ENCODE data around the gene APBB1IP.
"Not testable (repeated sequence)": the region's sequence is repeated elsewhere in the genome, so short reads cannot be mapped to it uniquely, and the experiment has no call there.

APBB1IP gene

DNA sequence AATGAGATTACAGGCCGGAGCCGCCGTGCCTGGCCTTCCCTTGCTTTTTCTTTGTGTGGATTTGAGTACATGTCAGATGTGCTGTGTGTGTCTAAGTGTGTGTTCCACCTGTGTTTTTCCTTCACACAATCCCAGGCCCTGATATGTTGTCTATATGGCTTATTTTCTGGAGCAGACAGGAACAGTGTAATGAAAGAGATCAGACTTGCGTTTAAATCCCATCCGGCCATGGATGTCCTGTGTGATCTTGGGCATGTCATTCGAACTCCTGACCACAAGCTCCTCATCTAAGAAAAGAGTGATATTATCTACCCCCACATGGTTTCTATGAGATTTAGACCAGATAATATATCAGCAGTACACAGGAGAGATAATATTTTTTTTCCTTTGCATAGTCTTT, 37.2 kb downstream of the APBB1IP start:
- no peak for DNase-seq (ENCODE audit: extremely low read depth in 1 of 2, low read depth in 1 of 2)

DNA sequence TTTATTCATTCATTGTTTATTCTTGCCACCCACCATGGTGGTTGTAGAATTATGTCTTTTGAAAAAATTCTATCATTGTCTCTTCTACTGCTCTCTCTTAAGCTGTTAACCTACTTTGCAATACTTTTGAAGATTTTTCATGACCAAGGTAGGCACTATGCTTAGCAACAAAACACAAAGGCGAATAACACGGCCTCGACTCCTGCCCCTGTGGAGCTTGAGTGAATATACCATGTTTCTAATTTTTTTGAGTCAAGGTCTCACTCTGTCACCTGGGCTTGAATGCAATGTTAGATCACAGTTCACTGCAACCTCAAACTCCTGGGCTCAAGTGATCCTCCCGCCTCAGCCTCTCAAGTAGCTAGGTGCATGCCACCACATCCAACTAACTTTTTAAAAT, 39.4 kb downstream of the APBB1IP start:
- no peak for DNase-seq (ENCODE audit: extremely low read depth in 1 of 2, low read depth in 1 of 2)

GRCh38 chr10:26478061-26478460, 39.9 kb downstream of the APBB1IP start:
- no peak for DNase-seq (ENCODE audit: extremely low read depth in 1 of 2, low read depth in 1 of 2)

DNA sequence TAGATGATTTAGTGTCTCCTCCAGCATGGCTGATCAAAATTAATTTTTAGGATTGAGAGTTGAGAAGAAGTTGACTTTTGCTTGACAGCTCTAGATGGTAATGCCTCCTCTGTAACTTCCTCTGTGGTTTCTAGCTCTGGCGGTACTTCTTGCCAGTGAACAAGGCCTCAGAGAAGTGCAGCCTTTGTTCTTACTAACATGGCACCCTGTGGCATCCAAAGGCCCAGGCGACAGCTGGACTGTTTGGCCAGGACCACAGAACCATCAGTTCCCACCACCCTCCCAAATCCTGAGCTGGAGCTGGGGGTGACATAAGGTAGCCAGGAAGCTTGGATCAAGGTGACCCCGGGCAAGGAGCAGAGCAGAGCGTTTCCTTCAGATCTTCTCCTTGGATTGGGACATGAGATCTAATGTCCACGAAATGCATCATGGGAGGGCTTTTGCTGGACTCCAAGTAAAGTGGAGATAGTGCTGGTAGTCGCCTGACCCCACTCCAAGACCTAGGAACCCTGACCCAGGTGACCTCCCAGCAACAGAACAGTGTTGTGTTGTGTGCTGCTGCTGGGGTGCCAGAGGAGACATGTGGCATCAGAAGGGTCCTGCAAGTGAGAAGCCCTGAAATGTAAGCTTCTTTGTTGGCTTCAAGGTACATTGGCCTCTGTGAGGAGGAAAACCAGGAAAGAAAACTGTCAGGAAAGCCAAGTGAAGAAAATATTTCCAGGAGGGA, 41.8 kb downstream of the APBB1IP start:
- no peak for DNase-seq (ENCODE audit: extremely low read depth in 1 of 2, low read depth in 1 of 2)

DNA sequence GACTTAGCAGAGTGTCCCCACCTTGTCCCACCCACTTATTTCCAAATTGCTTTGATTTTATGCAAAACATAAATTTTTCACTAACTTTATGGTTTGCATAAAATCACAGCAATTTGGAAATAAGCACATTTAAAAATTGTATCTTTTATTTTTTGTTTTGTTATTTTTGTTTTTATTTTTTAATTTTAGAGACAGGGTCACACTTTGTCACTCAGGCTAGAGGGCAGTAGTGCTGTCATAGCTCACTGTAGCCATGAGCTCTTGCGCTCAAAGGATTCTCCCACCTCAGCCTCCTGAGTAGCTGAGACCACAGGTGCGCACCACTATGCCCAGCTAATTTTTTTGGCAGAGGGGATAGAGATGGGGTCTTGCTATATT, 43.2 kb downstream of the APBB1IP start:
- DNase-seq (ENCODE audit: extremely low read depth in 1 of 2, low read depth in 1 of 2): no peak

DNA sequence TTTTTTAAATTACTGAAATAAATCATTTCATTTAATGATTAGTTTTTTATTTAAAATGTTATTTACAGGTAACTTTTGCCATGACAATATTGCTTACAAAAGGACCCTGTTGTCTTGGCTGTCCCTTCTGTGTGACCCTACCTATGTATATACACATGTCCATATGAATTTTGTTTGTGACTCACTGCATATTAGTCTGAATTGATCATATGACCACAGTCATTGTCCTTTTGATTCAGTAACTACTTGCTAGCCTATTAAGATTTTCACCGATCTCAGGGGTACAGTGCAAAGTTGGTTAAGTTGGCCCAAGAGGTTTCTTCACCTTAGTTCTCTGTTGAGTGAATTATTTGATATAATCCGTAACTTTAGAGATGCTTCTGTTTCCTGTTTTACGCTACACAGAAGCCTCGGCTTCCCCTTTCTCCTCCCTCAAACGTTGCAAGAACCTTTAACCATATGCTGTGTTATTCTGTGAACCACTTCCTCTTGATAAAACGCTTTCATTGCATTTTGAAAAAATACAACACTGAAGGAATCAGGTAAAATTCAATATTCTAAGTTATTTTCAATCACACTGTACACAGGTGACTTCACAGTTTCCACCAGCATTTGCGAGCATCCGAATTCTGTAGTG, 43.9 kb downstream of the APBB1IP start:
- DNase-seq (ENCODE audit: extremely low read depth in 1 of 2, low read depth in 1 of 2): no peak

DNA sequence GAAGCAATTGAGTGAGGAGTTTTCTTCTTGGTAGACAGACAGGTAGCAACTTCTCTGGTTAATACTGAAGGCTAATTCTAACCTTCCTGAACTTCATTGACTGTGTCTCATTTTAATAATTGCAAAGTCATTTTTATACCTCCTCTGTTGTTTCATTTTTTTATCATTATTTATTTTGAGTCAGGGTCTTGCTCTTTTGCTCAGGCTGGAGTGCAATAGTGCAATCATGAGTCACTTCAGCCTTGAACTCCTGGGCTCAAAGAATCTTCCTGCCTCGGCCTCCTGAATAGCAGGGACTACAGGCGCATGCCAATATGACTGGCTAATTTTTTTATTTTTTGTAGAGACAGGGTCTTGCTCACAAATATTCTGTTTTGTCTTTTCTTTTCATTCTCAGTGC, 45.4 kb downstream of the APBB1IP start:
- DNase-seq (ENCODE audit: extremely low read depth in 1 of 2, low read depth in 1 of 2): no peak

- no peak for DNase-seq (ENCODE audit: extremely low read depth in 1 of 2, low read depth in 1 of 2)
Measured at GRCh38 chr10:26485150-26485941, 47.2 kb downstream of the APBB1IP start.

- DNase-seq (ENCODE audit: extremely low read depth in 1 of 2, low read depth in 1 of 2): no peak
Measured at GRCh38 chr10:26486304-26486703, 48.2 kb downstream of the APBB1IP start.

DNA sequence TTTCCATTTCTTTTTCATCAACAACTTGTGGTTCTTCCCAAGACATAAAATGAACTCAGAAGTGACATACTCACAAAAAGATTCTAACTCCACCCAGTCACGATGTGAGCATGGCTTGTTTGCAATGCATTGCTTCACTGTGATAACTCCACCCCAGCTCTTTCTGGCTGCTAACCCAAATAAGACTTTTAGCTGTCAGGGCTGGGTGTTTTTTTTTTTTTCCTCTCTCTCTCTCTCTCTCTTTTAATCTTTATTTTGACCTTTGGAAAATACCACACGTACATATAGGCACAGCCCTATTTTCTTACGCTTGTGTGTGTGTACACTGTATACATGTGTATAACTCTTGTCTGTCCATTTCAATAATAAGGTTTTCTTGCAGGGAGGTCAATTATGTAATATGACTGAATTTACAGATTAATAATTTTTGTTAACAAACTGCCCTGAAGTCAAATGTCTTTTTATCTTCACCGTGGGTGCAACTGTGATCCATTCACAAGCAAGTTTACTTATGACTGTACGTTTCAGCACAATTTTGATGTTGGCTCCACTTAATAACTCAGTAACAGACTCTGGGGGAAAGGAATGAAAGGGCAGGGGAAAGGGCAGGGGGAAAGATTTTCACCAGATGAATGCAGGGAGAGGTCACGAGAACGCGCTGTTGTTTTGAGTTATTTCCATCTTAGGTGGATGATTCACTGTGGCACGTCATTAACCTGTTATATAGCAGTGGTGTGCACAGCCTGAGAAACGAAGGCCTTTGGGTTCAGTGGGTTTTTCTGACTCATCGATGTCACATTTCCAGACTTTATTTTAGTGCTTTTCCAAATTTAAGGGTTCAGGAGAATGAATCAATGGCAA, 49.1 kb downstream of the APBB1IP start:
- peak; percentile 29 to 64 for DNase-seq (ENCODE audit: extremely low read depth in 1 of 2, low read depth in 1 of 2)

GRCh38 chr10:26488344-26488743, 50.2 kb downstream of the APBB1IP start:
- DNase-seq (ENCODE audit: extremely low read depth in 1 of 2, low read depth in 1 of 2): no peak

DNA sequence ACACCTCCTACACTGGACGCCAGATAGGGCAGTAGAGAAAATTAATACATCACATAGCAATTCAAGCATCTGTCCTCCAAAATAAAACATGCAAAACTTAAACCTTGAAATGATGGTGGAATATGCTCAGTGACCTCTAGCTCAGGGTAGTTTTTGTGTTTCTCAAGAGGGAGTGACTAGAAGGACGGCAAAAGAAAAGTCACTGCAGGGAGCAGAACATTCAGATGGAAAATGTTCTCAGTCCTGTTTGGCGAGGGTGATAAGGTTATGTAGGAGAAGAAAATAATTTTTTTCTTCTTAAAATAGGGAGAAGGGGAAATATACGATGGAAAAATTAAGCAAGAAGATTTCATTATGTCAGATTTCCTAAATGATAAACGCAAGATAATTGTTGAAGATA, 50.9 kb downstream of the APBB1IP start:
- DNase-seq (ENCODE audit: extremely low read depth in 1 of 2, low read depth in 1 of 2): no peak

DNA sequence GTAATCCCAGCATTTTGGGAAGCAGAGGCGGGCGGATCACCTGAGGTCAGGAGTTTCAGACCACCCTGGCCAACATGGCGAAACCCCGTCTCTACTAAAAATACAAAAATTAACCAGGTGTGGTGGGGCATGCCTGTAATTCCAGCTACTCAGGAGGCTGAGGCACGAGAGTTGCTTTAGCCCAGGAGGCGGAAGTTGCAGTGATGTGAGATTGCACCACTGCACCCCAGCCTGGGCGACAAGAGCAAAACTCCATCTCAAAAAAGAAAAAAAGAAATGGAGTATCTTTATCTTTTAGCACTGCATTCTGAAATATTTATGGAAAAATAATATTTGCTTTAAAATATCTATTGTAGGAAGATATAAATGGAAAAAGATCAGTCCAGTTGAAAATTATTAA, 52.2 kb downstream of the APBB1IP start:
- DNase-seq (ENCODE audit: extremely low read depth in 1 of 2, low read depth in 1 of 2): not testable (repeated sequence)

DNA sequence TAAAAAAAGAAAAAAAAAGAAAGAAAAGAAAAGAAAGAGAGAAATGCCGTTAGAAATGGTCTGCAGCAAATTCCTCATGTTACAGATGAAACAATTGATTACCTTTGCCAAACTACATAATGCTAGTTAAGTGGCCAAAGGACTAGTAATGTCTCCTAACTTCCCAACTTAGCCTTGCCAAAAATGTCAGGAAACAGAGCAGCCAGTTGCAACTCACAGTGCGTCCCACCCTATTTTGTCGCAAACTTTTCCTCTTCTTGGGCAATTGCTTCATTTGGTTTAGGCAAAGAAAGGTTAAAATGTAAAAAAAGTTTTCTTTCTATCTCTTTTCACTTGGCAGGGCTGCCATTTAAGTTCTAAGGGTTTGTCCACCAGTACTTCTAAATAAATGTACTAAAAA, 53.1 kb downstream of the APBB1IP start:
- no peak for DNase-seq (ENCODE audit: extremely low read depth in 1 of 2, low read depth in 1 of 2)

GRCh38 chr10:26491934-26492333, 53.8 kb downstream of the APBB1IP start:
- no peak for DNase-seq (ENCODE audit: extremely low read depth in 1 of 2, low read depth in 1 of 2)

DNA sequence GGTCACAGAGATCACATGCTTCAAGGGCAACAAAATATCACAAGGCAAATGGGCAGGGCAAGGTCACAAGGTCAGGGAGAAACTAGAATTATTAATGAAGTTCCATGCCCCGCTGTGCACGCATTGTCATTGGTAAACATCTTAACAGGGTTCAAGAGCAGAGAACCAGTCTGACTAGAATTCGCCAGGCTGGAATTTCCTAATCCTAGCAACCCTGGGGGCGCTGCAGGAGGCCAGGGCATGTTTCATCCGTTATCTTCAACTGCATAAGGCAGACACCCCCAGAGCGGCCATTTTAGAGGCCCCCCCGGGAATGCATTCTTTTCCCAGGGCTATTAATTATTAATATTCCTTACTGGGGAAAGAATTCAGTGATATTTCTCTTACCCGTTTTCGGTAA, 54.6 kb downstream of the APBB1IP start:
- DNase-seq (ENCODE audit: extremely low read depth in 1 of 2, low read depth in 1 of 2): not testable (repeated sequence)

DNA sequence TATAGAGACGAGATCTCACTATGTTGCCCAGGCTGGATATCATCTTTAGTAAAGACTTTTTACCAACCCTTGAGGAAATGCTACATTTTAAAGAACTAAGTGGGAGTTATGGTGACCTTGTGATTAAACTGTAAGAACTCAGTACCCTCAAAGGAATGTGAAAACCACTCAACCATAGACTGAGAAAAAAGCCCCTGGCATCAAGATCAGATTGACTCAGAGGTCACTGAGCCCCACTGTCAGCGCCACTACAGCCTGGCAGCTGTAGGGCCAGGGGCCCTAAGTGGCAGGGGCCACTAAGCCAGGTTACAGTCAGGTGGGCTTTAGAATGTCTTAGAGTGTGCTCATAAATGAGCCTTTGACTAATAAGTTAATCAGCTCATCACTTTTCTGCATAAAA, 55.9 kb downstream of the APBB1IP start:
- no peak for DNase-seq (ENCODE audit: extremely low read depth in 1 of 2, low read depth in 1 of 2)

GRCh38 chr10:26499426-26499825, 61.3 kb downstream of the APBB1IP start:
- DNase-seq (ENCODE audit: extremely low read depth in 1 of 2, low read depth in 1 of 2): no peak

GRCh38 chr10:26502986-26503385, 64.8 kb downstream of the APBB1IP start:
- no peak for DNase-seq (ENCODE audit: extremely low read depth in 1 of 2, low read depth in 1 of 2)

DNA sequence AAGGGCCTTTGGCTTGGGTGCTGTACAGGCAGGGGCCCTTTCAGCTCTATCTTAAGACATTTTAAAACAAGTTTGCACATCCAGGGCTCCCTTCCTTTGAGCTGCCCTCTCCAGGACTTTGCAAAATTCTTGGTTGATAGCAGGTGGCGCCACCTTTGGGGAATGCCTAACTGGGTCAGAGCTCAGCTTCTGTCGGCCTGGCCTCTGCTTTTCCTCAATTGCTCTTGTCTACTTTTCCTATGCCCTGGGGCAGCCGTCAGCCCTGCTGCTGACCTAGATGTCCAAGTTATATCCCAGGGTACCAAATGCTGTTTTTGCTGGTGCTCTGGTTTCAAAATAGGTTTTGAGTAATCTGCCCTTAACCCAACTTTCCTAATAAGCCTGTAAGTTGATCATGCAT, 65.8 kb downstream of the APBB1IP start:
- no peak for DNase-seq (ENCODE audit: extremely low read depth in 1 of 2, low read depth in 1 of 2)

- not testable (repeated sequence) for DNase-seq (ENCODE audit: extremely low read depth in 1 of 2, low read depth in 1 of 2)
Measured at GRCh38 chr10:26504429-26504828, 66.3 kb downstream of the APBB1IP start.
